A673 (cell line): ENCODE measurements around the gene RIN1.

Experiments used
- EZH2 ChIP-seq: fragments of 200-600 bp; sonication (generic); IDR thresholded peaks from 2 replicates; pipeline ENCODE4 v1.6.1; 2017; ENCODE audit warnings: borderline replicate concordance, low read depth, mild to moderate bottlenecking, mixed read lengths, antibody characterized with exemption, low read length; ENCODE audit not compliant: poor library complexity, severe bottlenecking
- TF ChIP-seq, protein P1 (sequence below): fragments of 300-800, 200-600 bp; sonication (generic); conservative IDR thresholded peaks from 2 replicates; pipeline ENCODE4 v1.5.1; 2017; ENCODE audit warnings: low read depth, mild to moderate bottlenecking, antibody characterized with exemption, low read length, moderate library complexity, mixed read lengths

DNA sequence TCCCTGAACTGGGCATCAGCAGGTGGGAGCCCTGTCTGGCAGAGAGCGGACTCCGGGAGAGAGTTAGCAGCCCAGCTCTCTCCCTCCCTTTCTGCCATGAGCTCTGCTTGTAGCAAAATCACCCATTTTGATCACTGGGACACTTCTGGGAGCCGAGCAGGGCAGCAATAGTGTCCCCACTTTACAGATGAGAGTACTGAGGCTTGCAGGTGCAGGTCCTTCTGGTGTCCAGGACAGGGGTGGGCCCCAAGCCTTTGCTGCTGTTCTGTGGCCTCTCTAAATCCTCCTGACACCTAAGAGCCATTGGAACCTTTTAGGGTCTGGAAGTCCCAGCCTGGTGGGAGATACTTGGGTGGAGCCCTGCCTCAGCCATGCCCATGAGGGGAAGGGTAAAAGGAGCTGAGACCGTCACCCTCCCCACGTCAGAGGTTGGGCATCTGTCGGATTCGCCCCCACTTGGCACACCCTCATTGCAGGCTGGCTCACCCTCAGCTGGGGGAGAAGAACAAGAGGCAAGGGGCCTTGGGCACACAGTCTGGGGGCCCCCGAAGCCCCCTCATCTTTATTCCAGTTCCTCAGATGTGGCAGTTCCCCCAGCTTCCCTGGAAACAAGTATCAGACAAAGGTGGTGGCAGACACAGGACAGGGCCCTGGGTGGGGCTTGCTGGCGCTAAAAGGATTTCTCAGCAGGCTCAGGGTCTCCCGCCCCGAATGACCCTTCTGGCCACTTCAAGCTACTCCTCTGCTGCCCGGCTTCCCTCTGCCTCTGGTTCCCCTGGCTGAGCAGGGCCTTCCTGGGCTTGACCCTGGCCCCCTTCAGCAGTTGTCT, 4.5 kb downstream of the RIN1 start:
- TF ChIP-seq, protein P1, sequence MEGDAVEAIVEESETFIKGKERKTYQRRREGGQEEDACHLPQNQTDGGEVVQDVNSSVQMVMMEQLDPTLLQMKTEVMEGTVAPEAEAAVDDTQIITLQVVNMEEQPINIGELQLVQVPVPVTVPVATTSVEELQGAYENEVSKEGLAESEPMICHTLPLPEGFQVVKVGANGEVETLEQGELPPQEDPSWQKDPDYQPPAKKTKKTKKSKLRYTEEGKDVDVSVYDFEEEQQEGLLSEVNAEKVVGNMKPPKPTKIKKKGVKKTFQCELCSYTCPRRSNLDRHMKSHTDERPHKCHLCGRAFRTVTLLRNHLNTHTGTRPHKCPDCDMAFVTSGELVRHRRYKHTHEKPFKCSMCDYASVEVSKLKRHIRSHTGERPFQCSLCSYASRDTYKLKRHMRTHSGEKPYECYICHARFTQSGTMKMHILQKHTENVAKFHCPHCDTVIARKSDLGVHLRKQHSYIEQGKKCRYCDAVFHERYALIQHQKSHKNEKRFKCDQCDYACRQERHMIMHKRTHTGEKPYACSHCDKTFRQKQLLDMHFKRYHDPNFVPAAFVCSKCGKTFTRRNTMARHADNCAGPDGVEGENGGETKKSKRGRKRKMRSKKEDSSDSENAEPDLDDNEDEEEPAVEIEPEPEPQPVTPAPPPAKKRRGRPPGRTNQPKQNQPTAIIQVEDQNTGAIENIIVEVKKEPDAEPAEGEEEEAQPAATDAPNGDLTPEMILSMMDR: no peak
- TF ChIP-seq EZH2: no peak
